Measurements from ENCODE around the gene ANKRD13B.

The ANKRD13B gene

GRCh38 chr17:29569245-29569950, 23.5 kb upstream of the ANKRD13B start:
- DNase-seq (ENCODE audit: extremely low read depth, low read depth): no peak
- TF ChIP-seq CTCF (IDR thresholded peaks at IDR 0.05; ENCODE audit: low read depth, low read length, missing control alignments): no peak
- H3K4me3 ChIP-seq (replicated peaks; ENCODE audit: low read depth, low read length): peak overlapping the region; percentile 66

- TF ChIP-seq CTCF (IDR thresholded peaks at IDR 0.05; ENCODE audit: low read depth, low read length, missing control alignments): no peak
- no peak overlapping the region for H3K4me3 ChIP-seq (replicated peaks; ENCODE audit: low read depth, low read length)
- DNase-seq (ENCODE audit: extremely low read depth, low read depth): no peak
These were observed 22.4 kb upstream of the ANKRD13B start for GRCh38 chr17:29570521-29570920.

GRCh38 chr17:29571486-29571882, 21.4 kb upstream of the ANKRD13B start:
- no peak for TF ChIP-seq CTCF (IDR thresholded peaks at IDR 0.05; ENCODE audit: low read depth, low read length, missing control alignments)
- H3K4me3 ChIP-seq (replicated peaks; ENCODE audit: low read depth, low read length): no peak overlapping the region
- no peak for DNase-seq (ENCODE audit: extremely low read depth, low read depth)

- no peak overlapping the region for H3K4me3 ChIP-seq (replicated peaks; ENCODE audit: low read depth, low read length)
- TF ChIP-seq CTCF (IDR thresholded peaks at IDR 0.05; ENCODE audit: low read depth, low read length, missing control alignments): no peak
These were observed 20.9 kb upstream of the ANKRD13B start for GRCh38 chr17:29571883-29572681.

GRCh38 chr17:29572691-29573557, 20.0 kb upstream of the ANKRD13B start:
- no peak overlapping the region for H3K4me3 ChIP-seq (replicated peaks; ENCODE audit: low read depth, low read length)
- peak; percentile 64 for TF ChIP-seq CTCF (IDR thresholded peaks at IDR 0.05; ENCODE audit: low read depth, low read length, missing control alignments)
- DNase-seq (ENCODE audit: extremely low read depth, low read depth): no peak

More at GRCh38 chr17:29571883-29572681, 20.9 kb upstream of the ANKRD13B start:
- DNase-seq (ENCODE audit: extremely low read depth, low read depth): no peak

- H3K4me3 ChIP-seq (replicated peaks; ENCODE audit: low read depth, low read length): no peak overlapping the region
- no peak for TF ChIP-seq CTCF (IDR thresholded peaks at IDR 0.05; ENCODE audit: low read depth, low read length, missing control alignments)
- no peak for DNase-seq (ENCODE audit: extremely low read depth, low read depth)
These were observed 19.4 kb upstream of the ANKRD13B start for GRCh38 chr17:29573558-29573869.
